GM23338 (cell line): ENCODE data around the gene PHLDB1. TPM values are rescaled to one million over a fixed set of nuclear protein-coding genes. Genes with fewer than 3 reads are reported as not detected.

Experiments used
- ATAC-seq: fragments of 200-7000 bp; cut with Tn5 transposase; 3 replicates; pipeline ENCODE4 v1.9.1; 2020
- DNase-seq: peaks from one replicate; pipeline ENCODE4 v3.0.0-alpha.2; 2015; ENCODE audit warnings: low spot score
- H2AFZ ChIP-seq: fragments of 200-600 bp; sonication (generic); 2 replicates; pipeline ENCODE4 v1.8.0; 2016; ENCODE audit warnings: antibody characterized with exemption, mild to moderate bottlenecking, moderate library complexity
- H3F3A ChIP-seq: fragments of 200-600 bp; sonication (generic); replicated peaks from 2 replicates; pipeline ENCODE4 v1.8.0; 2017; ENCODE audit warnings: antibody characterized with exemption, mixed run types, low read depth
- H3K27ac ChIP-seq: fragments of 200-600 bp; sonication (generic); 2 replicates; pipeline ENCODE4 v1.6.1; 2016; ENCODE audit warnings: low read depth
- H3K27me3 ChIP-seq: fragments of 200-600 bp; sonication (generic); 2 replicates; pipeline ENCODE4 v1.8.0; 2016; ENCODE audit warnings: mild to moderate bottlenecking, mixed run types, moderate library complexity; ENCODE audit not compliant: insufficient read depth
- H3K36me3 ChIP-seq: fragments of 200-600 bp; sonication (generic); 2 replicates; pipeline ENCODE4 v1.8.0; 2016; ENCODE audit warnings: mild to moderate bottlenecking; ENCODE audit not compliant: insufficient read depth
- H3K4me1 ChIP-seq: fragments of 200-600 bp; sonication (generic); 2 replicates; pipeline ENCODE4 v1.8.0; 2016; ENCODE audit warnings: mild to moderate bottlenecking, moderate library complexity; ENCODE audit not compliant: insufficient read depth
- H3K4me2 ChIP-seq: fragments of 200-600 bp; sonication (generic); 2 replicates; pipeline ENCODE4 v1.7.1; 2017; ENCODE audit warnings: mixed run types
- H3K4me3 ChIP-seq: fragments of 200-600 bp; sonication (generic); 2 replicates; pipeline ENCODE4 v1.6.1; 2016; ENCODE audit warnings: mixed run types
- H3K79me2 ChIP-seq: fragments of 200-600 bp; sonication (generic); replicated peaks from 2 replicates; pipeline ENCODE4 v1.8.0; 2017; ENCODE audit warnings: mild to moderate bottlenecking; ENCODE audit not compliant: insufficient read depth
- H3K9me2 ChIP-seq: fragments of 200-600 bp; sonication (generic); 2 replicates; pipeline ENCODE4 v1.8.0; 2017; ENCODE audit not compliant: insufficient read depth
- H4K20me1 ChIP-seq: fragments of 200-600 bp; sonication (generic); replicated peaks from 2 replicates; pipeline ENCODE4 v1.8.0; 2017; ENCODE audit warnings: mild to moderate bottlenecking; ENCODE audit not compliant: insufficient read depth
- H3K27ac Mint-ChIP-seq: 2 replicates; pipeline ENCODE4 v1.8.0; 2020; ENCODE audit warnings: inconsistent platforms, mild to moderate bottlenecking, moderate library complexity, mixed read lengths
- H3K27me3 Mint-ChIP-seq: 3 replicates; pipeline ENCODE4 v1.8.0; 2022; ENCODE audit warnings: low read depth, mild to moderate bottlenecking, moderate library complexity, mixed read lengths, inconsistent platforms; ENCODE audit not compliant: insufficient read depth, poor library complexity
- H3K36me3 Mint-ChIP-seq: 3 replicates; pipeline ENCODE4 v1.8.0; 2021; ENCODE audit warnings: low read depth, mild to moderate bottlenecking, inconsistent platforms, moderate library complexity, mixed read lengths
- H3K4me1 Mint-ChIP-seq: 3 replicates; pipeline ENCODE4 v1.8.0; 2020; ENCODE audit warnings: mild to moderate bottlenecking, inconsistent platforms, mixed read lengths
- H3K4me3 Mint-ChIP-seq: 3 replicates; pipeline ENCODE4 v1.8.0; 2021; ENCODE audit warnings: moderate library complexity, mild to moderate bottlenecking, inconsistent platforms, mixed read lengths
- H3K9me3 Mint-ChIP-seq: 3 replicates; pipeline ENCODE4 v1.8.0; 2020; ENCODE audit warnings: moderate library complexity, mild to moderate bottlenecking, inconsistent platforms, mixed read lengths
- CREB1 ChIP-seq: fragments of 250-450 bp; sonication (Bioruptor Pico); IDR thresholded peaks from 2 replicates; pipeline ENCODE4 v1.5.0; 2020; ENCODE audit warnings: low read depth, mild to moderate bottlenecking, moderate library complexity
- EZH2 ChIP-seq: fragments of 200-600 bp; sonication (generic); IDR thresholded peaks from one replicate; pipeline ENCODE4 v1.8.0; 2017; ENCODE audit warnings: antibody characterized with exemption, mild to moderate bottlenecking, low read depth; ENCODE audit not compliant: unreplicated experiment
- EZH2phosphoT487 ChIP-seq: fragments of 200-600 bp; sonication (generic); IDR thresholded peaks from one replicate; pipeline ENCODE4 v1.8.1; 2018; ENCODE audit warnings: antibody characterized with exemption; ENCODE audit not compliant: unreplicated experiment
- JUNB ChIP-seq: IDR thresholded peaks from one replicate; pipeline ENCODE4 v1.6.1; 2016; ENCODE audit warnings: antibody characterized with exemption; ENCODE audit not compliant: unreplicated experiment
- NANOG ChIP-seq: IDR thresholded peaks from 2 replicates; pipeline ENCODE4 v1.6.1; 2016; ENCODE audit warnings: antibody characterized with exemption, borderline replicate concordance
- POLR2AphosphoS5 ChIP-seq: IDR thresholded peaks from 2 replicates; pipeline ENCODE4 v1.6.1; 2016; ENCODE audit warnings: antibody characterized with exemption, low read depth
- STAT1 ChIP-seq: IDR thresholded peaks from one replicate; pipeline ENCODE4 v1.6.1; 2016; ENCODE audit warnings: antibody characterized with exemption; ENCODE audit not compliant: unreplicated experiment
- ZNF114 ChIP-seq: fragments of 250-450 bp; sonication (Bioruptor Pico); IDR thresholded peaks from 2 replicates; pipeline ENCODE4 v1.5.0; 2020; ENCODE audit warnings: mild to moderate bottlenecking, moderate library complexity
- ZNF331 ChIP-seq: fragments of 250-450 bp; sonication (Bioruptor Pico); IDR thresholded peaks from 2 replicates; pipeline ENCODE4 v1.5.0; 2020; ENCODE audit warnings: low read depth, mild to moderate bottlenecking, moderate library complexity
- polyA plus RNA-seq: library from polyadenylated mRNA; unstranded; fragments of >200 nt; fragmentation: Nextera tagmentation; extraction: Ambion mirVana; gene quantifications from 2 replicates; pipeline ENCODE4 v1.2.1, GENCODE V29; 2016
- total RNA-seq: library from RNA; depleted of rRNA; stranded (reverse); fragments of >200 nt; shearing (Covaris generic); gene quantifications from 2 replicates; pipeline ENCODE4 v1.2.3, GENCODE V29; 2014
- TF ChIP-seq, protein P1 (sequence below): IDR thresholded peaks from one replicate; pipeline ENCODE4 v1.6.1; 2018; ENCODE audit warnings: antibody characterized with exemption; ENCODE audit not compliant: unreplicated experiment
- TF ChIP-seq, protein P2 (sequence below), 2 experiments: fragments of 200-600 bp in 1 of 2; sonication (generic) in 1 of 2; conservative IDR thresholded peaks; 2 replicates each; pipeline versions ENCODE4 v1.5.1 to v1.6.1; 2016 to 2017; ENCODE audit warnings: antibody characterized with exemption in 2 of 2, low read depth in 2 of 2, mild to moderate bottlenecking in 2 of 2, moderate library complexity in 1 of 2
- TF ChIP-seq, protein P3 (sequence below): fragments of 250-450 bp; sonication (Bioruptor Pico); IDR thresholded peaks from 2 replicates; pipeline ENCODE4 v1.5.0; 2020; ENCODE audit warnings: mild to moderate bottlenecking, moderate library complexity
- TF ChIP-seq, protein P4 (sequence below): IDR thresholded peaks from 2 replicates; pipeline ENCODE4 v1.6.1; 2016; ENCODE audit warnings: antibody characterized with exemption

PHLDB1 gene
- total and polyA plus RNA-seq, 2 experiments from 2014 or later = 46.0 to 85.2 TPM

DNA sequence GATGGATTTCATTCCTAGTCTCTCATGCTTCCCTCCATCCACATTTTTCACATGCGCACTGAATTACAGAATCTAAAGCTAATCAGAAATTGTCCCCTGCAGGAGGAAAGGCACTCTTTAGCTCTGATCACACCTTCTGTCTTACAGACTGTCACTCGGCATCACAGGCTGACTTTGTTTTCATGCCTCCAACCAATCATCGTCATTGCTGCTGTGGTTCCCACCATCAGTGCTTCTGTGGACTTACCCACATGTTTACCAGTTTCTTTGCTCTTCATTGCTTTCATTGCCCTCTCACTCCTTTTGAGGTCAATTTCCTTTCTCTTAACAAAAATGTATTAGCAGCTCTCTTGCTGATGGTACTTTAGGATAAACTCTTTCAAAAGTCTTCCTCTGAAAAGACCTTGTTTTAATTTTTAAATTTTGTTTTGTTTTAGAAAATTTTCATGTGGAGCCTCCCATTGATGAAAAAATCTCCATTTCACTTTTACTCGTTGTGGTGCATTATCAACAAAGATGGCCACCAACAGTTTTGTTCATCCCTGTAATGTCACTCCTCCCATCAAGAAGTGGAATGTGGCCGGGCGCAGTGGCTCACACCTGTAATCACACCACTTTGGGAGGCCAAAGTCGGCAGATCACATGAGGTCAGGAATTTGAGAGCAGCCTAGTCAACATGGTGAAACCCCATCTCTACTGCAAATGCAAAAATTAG, 92.2 kb downstream of the PHLDB1 start:
- Histone ChIP-seq H3K27me3 (no peaks in the 10 kb centered on the region), H3K36me3 (no peaks in the 10 kb centered on the region), H3F3A (0 out of 2 replicates have a peak, but pooled peaks cover 3% of the 10 kb centered on the region), H3K4me1 (peaks cover 5% of the 10 kb centered on the region; the same call in 1 of the 2 replicates), H3K27ac (peak overlapping the region; percentile 57; the same call in 1 of the 2 replicates), H3K4me3 (no peak overlapping the region), H3K9me2 (no peaks in the 10 kb centered on the region), H3K79me2 (no peaks in the 10 kb centered on the region), H3K4me2 (no peak overlapping the region), H4K20me1 (no peaks in the 10 kb centered on the region), H2AFZ (no peak overlapping the region)
- Mint-ChIP-seq H3K4me1 (peaks cover 11% of the 10 kb centered on the region; the same call in 2 of the 3 replicates), H3K9me3 (peaks cover 24% of the 10 kb centered on the region), H3K27ac (no peak overlapping the region), H3K27me3 (peaks cover 10% of the 10 kb centered on the region), H3K36me3 (peaks cover 18% of the 10 kb centered on the region), H3K4me3 (no peak overlapping the region)
- ATAC-seq (no peak), DNase-seq (no peak)
- TF ChIP-seq POLR2AphosphoS5 = no peak
- no peak for TF ChIP-seq STAT1
- TF ChIP-seq, protein P1, sequence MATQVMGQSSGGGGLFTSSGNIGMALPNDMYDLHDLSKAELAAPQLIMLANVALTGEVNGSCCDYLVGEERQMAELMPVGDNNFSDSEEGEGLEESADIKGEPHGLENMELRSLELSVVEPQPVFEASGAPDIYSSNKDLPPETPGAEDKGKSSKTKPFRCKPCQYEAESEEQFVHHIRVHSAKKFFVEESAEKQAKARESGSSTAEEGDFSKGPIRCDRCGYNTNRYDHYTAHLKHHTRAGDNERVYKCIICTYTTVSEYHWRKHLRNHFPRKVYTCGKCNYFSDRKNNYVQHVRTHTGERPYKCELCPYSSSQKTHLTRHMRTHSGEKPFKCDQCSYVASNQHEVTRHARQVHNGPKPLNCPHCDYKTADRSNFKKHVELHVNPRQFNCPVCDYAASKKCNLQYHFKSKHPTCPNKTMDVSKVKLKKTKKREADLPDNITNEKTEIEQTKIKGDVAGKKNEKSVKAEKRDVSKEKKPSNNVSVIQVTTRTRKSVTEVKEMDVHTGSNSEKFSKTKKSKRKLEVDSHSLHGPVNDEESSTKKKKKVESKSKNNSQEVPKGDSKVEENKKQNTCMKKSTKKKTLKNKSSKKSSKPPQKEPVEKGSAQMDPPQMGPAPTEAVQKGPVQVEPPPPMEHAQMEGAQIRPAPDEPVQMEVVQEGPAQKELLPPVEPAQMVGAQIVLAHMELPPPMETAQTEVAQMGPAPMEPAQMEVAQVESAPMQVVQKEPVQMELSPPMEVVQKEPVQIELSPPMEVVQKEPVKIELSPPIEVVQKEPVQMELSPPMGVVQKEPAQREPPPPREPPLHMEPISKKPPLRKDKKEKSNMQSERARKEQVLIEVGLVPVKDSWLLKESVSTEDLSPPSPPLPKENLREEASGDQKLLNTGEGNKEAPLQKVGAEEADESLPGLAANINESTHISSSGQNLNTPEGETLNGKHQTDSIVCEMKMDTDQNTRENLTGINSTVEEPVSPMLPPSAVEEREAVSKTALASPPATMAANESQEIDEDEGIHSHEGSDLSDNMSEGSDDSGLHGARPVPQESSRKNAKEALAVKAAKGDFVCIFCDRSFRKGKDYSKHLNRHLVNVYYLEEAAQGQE = no peak
- TF ChIP-seq ZNF331 (CRISPR knock-in tag) = no peak
- TF ChIP-seq, protein P2, sequence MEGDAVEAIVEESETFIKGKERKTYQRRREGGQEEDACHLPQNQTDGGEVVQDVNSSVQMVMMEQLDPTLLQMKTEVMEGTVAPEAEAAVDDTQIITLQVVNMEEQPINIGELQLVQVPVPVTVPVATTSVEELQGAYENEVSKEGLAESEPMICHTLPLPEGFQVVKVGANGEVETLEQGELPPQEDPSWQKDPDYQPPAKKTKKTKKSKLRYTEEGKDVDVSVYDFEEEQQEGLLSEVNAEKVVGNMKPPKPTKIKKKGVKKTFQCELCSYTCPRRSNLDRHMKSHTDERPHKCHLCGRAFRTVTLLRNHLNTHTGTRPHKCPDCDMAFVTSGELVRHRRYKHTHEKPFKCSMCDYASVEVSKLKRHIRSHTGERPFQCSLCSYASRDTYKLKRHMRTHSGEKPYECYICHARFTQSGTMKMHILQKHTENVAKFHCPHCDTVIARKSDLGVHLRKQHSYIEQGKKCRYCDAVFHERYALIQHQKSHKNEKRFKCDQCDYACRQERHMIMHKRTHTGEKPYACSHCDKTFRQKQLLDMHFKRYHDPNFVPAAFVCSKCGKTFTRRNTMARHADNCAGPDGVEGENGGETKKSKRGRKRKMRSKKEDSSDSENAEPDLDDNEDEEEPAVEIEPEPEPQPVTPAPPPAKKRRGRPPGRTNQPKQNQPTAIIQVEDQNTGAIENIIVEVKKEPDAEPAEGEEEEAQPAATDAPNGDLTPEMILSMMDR (conservative IDR thresholded peaks at IDR 0.05; ENCODE audit: low read depth in 2 of 2) = no peak
- TF ChIP-seq, protein P3, sequence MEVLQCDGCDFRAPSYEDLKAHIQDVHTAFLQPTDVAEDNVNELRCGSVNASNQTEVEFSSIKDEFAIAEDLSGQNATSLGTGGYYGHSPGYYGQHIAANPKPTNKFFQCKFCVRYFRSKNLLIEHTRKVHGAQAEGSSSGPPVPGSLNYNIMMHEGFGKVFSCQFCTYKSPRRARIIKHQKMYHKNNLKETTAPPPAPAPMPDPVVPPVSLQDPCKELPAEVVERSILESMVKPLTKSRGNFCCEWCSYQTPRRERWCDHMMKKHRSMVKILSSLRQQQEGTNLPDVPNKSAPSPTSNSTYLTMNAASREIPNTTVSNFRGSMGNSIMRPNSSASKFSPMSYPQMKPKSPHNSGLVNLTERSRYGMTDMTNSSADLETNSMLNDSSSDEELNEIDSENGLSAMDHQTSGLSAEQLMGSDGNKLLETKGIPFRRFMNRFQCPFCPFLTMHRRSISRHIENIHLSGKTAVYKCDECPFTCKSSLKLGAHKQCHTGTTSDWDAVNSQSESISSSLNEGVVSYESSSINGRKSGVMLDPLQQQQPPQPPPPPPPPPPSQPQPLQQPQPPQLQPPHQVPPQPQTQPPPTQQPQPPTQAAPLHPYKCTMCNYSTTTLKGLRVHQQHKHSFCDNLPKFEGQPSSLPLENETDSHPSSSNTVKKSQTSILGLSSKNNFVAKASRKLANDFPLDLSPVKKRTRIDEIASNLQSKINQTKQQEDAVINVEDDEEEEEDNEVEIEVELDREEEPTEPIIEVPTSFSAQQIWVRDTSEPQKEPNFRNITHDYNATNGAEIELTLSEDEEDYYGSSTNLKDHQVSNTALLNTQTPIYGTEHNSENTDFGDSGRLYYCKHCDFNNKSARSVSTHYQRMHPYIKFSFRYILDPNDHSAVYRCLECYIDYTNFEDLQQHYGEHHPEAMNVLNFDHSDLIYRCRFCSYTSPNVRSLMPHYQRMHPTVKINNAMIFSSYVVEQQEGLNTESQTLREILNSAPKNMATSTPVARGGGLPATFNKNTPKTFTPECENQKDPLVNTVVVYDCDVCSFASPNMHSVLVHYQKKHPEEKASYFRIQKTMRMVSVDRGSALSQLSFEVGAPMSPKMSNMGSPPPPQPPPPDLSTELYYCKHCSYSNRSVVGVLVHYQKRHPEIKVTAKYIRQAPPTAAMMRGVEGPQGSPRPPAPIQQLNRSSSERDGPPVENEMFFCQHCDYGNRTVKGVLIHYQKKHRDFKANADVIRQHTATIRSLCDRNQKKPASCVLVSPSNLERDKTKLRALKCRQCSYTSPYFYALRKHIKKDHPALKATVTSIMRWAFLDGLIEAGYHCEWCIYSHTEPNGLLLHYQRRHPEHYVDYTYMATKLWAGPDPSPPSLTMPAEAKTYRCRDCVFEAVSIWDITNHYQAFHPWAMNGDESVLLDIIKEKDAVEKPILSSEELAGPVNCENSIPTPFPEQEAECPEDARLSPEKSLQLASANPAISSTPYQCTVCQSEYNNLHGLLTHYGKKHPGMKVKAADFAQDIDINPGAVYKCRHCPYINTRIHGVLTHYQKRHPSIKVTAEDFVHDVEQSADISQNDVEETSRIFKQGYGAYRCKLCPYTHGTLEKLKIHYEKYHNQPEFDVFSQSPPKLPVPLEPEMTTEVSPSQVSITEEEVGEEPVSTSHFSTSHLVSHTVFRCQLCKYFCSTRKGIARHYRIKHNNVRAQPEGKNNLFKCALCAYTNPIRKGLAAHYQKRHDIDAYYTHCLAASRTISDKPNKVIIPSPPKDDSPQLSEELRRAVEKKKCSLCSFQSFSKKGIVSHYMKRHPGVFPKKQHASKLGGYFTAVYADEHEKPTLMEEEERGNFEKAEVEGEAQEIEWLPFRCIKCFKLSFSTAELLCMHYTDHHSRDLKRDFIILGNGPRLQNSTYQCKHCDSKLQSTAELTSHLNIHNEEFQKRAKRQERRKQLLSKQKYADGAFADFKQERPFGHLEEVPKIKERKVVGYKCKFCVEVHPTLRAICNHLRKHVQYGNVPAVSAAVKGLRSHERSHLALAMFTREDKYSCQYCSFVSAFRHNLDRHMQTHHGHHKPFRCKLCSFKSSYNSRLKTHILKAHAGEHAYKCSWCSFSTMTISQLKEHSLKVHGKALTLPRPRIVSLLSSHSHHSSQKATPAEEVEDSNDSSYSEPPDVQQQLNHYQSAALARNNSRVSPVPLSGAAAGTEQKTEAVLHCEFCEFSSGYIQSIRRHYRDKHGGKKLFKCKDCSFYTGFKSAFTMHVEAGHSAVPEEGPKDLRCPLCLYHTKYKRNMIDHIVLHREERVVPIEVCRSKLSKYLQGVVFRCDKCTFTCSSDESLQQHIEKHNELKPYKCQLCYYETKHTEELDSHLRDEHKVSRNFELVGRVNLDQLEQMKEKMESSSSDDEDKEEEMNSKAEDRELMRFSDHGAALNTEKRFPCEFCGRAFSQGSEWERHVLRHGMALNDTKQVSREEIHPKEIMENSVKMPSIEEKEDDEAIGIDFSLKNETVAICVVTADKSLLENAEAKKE (CRISPR knock-in tag) = no peak
- TF ChIP-seq, protein P4, sequence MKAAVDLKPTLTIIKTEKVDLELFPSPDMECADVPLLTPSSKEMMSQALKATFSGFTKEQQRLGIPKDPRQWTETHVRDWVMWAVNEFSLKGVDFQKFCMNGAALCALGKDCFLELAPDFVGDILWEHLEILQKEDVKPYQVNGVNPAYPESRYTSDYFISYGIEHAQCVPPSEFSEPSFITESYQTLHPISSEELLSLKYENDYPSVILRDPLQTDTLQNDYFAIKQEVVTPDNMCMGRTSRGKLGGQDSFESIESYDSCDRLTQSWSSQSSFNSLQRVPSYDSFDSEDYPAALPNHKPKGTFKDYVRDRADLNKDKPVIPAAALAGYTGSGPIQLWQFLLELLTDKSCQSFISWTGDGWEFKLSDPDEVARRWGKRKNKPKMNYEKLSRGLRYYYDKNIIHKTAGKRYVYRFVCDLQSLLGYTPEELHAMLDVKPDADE = no peak
- TF ChIP-seq EZH2phosphoT487 = no peak
- TF ChIP-seq CREB1 = no peak
- TF ChIP-seq JUNB = no peak
- no peak for TF ChIP-seq NANOG
- TF ChIP-seq EZH2 = no peak
- TF ChIP-seq ZNF114 (CRISPR knock-in tag) = no peak
